Endometrium (tissue), 2 donors: ENCODE measurements around the gene ADAMTS17.

Experiments used
- FAIRE-seq: peaks from 2 replicates; lab custom pipeline; 2012; peaks lifted over from hg19 to GRCh38; lab: Jason Lieb, UNC
- donor health status: control.
- donor health status: control.

ADAMTS17 gene

DNA sequence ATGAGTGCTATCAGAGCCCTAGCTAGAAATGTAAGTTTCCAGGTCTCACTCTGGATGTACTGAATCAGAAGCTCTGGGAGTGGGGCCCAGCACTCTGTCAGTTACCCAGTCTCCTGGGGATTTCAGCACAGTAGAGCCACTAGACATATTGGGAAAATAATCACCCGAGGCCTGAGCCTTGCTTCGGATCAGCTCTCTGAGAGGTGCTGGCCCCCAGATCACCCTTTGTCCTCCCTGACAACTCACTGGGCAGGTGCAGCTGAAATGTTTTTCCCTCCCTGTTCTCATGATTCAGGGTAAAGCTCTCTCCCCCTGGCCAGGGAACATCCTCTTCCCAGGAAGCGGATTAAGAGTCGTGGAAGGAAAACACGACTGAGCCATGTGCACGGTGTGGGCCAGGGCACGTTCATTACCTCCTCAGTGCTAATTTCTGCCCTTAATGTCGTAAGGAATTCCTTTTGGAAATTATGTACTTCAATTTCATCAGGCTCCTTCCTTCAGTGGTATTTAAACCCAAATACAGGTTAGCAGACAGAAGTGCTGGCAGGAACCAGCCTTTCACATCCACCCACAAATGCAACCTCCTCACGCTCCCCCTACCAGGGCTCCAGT is 311.8 kb downstream of the ADAMTS17 start:
- FAIRE-seq = no peak

DNA sequence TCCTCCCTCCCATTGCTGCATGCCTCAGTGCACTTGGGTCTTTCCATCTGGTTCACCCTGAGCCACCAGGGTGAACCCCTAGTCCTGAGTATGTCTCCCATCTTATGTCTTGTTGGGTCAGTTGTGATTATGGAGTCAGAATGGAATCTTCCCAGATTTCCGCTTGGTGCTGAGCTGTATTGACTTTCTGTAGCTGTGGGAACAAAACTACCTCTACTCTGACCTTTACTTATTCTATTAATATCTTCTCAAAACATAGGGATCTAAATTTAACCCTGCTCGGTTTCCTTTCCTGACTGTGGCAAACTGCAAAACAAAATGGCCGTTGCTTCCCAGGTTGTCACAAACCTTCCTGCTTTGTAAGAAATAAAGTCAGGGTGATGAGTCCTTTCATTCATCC is 312.7 kb downstream of the ADAMTS17 start:
- no peak for FAIRE-seq

DNA sequence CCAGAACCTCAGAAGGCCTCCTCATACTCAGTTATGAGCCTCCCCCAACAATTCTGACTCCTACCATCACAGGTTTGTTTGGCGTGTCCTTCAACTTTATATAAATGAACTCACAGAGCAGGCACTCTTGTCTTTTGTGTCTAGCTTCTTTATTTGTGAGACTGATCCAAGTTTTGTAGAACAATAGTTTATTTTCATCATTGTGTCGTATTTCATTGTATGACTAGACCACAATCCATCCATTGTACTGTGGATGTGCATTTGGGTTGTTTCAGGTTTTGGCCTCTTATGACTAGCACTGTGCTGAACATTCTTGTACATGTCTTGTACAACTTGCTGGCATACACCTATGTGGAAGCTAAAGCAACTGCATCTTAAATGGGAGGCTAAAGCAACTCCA is 315.7 kb downstream of the ADAMTS17 start:
- FAIRE-seq = no peak

DNA sequence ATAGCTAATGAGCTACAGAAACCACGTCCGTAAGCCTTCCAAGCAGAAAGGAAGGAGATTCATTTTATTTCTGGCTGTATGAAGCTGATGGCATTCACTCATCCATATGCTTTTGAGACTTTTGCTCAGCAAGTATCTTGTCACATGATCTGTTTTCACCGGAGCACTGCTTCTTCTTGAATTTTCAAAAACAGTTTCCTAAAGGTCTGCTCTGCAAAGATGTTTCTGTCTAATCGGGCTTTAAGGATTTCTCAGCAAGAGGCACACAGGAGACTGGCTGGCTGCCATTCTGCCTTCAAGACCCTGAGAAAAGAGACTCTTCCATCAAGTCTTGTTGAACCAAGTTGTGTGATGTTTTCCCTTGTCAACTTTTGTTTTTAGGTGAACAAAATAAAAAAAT is 319.0 kb downstream of the ADAMTS17 start:
- FAIRE-seq = no peak

DNA sequence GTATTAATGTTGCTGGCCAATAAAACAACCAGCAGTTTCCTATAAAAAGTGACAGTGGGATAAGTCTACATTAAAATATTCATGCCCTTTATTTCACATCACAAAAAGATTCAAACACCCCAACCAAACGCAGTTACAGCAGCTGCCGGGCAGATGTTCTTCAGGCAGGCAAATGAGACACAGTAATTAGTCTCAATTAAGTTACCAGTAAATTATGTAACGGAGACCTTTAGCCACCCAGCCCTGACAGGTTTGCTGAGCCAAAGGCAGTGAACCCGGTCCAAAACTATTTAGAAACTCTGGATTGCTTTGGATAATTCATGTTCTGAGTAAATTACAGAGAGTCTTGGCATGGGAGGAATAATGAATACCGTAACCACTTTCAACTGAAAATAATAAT is 319.4 kb downstream of the ADAMTS17 start:
- FAIRE-seq = peak; percentile 60

DNA sequence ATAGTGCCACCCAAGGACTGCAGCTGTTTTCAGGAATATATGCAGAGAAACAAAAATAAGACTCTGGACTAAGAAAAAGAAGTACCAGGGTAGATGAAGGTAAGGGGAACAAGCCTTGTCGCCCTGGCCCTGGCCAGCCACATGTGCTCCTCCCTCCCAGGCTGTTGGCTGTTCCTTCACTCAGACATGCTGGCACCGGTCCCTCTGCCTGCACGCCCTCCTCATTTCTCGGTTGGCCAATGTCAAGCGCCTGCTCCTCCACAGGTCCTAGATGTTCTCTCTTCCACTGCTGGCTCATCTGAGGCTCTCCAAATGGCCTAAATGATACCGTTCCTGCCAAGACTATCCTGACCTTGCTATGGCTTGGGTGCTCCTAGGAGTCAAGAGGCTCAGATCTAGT is 320.1 kb downstream of the ADAMTS17 start:
- FAIRE-seq = no peak

DNA sequence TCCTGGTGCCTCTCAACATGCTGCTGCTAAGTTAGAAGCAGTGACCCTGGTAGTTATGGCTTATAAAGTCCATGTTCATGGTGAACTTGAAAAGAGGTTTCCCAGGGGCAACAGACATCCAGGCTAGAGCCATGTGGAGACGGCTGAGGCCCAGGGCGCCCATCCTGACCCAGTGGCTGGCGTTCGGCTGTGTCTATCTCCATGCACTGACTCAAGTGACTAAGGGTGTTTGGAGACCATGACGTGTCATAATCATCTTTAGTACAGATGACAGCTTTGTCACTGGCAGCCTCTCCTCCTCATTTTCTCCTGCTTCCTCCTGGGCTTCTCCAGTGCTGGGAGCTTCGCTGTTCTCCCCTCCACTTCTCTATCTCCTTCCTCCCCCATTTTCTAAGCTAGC is 321.2 kb downstream of the ADAMTS17 start:
- FAIRE-seq = no peak

DNA sequence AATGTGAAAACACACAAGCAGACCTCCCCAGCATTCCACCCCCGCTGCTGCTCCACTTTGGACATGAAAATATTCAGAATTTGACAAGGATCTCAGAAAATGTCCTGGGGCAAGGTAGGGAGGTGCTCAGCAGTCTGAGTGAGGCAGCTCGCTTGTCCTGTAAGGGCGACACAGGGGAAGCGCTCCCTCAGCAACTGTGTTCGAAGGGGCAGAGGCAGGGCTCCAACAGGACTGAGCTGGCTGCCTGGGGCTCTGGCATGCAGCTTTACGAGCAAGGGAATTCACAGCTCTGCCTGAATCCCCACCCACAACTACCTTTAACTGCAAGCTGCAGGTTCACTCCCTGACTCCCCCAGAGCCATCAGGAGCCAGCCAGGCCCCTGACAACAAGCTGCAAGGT is 321.6 kb downstream of the ADAMTS17 start:
- FAIRE-seq = no peak

DNA sequence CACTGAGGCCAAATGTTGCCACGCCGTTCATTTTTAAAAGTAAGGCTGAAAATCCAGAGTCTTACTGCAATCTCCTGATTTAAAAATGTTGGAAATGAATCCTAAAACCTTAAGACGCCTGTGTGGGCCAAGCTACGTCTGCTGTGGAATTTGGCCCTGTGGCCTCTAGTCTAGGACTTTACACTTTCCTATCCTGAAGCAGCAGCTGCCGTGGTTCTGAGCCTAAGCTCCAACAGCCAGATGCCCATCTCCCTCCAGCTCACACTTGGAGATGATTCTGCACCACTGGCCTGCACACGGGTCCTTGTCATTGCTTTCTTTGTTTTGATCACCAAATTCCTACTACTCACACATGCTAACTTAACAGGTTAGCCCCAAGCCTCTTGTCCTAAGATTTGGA is 322.2 kb downstream of the ADAMTS17 start:
- no peak for FAIRE-seq

DNA sequence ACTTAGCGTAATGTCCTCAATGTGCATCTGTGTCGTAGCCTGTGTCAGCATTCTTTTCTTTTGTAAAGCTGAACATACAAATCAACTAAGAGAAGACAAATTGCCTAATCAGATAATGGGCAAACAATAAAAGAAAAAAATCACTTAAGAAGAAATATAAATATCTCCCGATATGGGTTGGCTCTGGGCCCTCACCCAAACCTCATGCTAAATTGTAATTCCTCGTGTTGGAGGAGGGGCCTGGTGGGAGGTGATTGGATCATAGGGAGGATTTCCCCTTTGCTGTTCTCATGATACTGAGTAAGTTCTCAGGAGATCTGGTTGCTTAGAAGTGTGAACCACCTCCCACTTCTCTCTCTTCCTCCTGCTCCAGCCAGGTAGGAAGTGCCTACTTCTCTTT is 323.6 kb downstream of the ADAMTS17 start:
- no peak for FAIRE-seq

DNA sequence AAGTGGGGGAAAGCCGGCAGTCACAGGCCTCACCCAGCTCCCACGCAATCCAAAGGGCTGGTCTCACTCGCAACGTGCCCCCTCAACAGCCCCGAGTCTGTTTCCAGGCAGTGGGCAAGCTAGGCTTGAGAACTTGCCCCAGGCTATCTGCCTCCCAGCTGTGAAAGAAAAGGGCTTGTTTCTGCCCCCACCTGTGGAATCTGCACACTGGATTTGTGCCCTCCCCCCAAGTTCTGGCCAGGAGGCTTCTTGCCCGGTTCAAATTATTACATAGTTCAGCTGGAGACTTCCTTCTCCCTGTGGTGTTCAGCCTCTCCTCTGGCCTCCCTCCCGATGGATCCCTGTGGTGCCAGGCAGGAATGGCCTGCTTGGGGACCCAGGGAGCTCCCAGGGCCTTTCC is 324.6 kb downstream of the ADAMTS17 start:
- no peak for FAIRE-seq

DNA sequence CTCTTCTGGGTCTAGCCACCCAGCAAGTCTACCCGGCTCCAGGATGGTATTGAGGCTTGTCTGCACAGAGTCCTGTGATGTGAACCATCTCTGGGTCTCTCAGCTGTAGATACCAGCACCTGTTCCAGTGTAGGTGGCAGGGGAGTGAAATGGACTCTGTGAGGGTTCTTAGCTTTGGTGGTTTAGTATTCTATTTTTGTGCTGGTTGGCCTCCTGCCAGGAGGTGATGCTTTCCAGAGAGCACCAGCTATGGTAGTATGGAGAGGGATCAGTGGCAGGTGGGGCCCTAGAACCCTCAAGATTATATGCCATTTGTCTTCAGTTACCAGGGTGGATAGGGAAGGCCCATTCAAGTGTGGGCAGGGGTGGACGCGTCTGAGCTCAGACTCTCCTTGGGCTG is 325.1 kb downstream of the ADAMTS17 start:
- FAIRE-seq = no peak

DNA sequence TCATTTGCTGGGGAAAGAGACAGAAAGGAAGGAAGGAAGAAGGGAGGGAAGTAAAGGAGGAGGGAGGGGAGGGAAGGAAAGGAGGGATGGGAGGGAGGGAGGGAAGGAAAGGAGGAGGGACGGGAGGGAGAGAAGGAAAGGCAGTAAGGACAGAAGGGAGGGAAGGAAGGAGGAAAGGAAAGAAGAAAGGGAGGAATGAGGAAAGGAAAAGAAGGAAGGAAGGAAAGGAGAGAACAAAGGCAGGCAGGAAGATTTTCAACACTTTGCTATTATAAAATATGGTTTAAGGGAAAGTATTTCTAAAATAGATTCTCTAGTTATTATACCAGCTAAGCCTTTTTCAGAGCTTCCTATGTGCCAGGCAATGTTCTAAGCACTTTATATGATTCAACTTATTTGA is 330.5 kb downstream of the ADAMTS17 start:
- no peak for FAIRE-seq

DNA sequence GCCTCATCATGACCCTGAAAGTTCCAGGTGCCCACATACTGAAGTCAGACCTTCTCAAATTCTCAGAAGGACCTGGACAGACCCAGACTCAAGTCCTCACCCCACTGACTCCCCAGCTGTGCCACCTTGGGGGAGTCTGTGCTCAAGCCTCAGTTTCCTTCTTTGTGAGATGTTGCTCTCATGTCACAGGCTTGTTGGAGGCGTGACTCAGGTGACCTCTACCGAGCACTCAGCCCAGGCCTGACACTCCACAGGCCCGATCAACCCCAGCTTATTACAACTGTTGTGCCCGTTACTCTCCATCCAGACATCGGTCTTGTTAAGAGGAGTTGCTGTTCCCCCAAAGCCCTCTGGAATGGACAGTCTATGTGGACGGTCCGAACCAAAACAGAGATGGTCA is 332.4 kb downstream of the ADAMTS17 start:
- no peak for FAIRE-seq

DNA sequence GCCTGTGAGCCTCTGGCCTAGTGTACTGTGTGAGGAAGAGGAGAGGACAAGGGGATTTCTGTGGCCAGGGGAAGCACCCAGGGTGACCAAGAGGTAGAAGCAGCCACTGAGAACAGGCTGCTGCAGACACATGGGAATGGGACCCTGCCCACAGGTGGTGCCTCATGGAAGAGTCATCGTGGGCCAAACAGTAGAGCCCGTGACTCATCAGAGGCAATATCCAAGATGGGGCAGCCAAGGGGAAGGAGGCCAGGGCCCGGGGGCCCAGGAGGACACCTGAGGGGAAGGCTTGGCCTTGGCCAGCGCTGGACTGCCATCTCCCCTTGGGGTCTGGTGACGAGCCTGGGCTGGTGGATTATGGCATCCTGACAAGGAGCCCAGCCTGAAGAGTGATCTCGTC is 333.5 kb downstream of the ADAMTS17 start:
- FAIRE-seq = no peak

DNA sequence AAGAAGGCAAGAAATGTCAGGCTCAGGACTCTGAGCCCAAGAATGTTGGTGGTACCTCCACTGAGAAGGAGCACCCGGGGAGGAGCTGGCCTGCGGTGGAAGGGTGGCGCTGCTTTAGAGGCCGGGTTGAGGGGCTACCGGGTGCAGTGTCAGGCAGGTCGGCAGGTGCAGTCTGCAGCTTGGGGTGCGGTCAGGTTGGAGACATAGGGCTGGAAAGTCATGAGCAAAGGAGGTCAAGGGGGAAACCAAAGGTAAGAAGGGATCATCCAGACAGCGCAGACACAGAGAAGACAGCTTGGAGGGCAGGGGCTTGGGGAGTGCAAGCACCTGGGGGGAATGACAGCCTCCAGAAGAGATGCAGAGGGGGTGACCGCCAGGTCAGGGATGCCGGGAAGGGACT is 334.2 kb downstream of the ADAMTS17 start:
- FAIRE-seq = no peak

DNA sequence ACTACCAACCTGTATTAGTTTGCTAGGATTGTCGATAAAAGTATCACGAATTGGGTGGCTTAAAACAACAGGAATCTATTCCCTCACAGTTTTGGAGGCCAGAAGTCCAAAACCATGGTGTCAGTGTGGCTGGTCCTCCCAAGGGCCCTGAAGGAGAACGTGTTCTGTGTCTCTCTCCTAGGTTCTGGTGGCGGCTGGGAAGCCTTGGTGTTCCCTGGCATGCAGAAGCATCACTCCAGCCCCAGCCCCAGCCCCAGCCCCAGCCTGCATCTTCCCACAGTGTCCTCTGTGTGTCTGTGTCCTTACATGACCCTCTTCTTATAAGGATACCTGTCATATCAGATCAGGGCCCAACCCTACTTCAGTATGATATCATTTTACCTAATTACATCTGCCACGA is 336.1 kb downstream of the ADAMTS17 start:
- no peak for FAIRE-seq

DNA sequence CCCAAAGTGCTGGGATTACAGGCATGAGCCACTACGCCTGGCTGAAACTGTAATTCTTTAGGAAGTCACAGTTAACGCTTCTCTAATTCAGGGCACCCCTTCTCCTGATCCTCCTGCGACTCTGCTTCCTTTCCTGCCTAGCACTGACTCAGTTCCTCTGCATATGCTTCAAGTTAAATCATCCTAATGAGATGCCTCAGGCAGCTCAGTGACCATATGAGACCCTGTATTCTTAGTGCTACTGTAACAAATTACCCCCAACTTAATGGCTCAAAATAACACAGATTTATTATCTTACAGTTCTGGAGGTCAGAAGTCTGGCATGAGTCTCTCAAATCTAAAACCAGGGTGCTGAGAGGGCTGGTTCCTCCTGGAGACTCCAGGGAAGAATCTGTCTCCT is 336.8 kb downstream of the ADAMTS17 start:
- no peak for FAIRE-seq

DNA sequence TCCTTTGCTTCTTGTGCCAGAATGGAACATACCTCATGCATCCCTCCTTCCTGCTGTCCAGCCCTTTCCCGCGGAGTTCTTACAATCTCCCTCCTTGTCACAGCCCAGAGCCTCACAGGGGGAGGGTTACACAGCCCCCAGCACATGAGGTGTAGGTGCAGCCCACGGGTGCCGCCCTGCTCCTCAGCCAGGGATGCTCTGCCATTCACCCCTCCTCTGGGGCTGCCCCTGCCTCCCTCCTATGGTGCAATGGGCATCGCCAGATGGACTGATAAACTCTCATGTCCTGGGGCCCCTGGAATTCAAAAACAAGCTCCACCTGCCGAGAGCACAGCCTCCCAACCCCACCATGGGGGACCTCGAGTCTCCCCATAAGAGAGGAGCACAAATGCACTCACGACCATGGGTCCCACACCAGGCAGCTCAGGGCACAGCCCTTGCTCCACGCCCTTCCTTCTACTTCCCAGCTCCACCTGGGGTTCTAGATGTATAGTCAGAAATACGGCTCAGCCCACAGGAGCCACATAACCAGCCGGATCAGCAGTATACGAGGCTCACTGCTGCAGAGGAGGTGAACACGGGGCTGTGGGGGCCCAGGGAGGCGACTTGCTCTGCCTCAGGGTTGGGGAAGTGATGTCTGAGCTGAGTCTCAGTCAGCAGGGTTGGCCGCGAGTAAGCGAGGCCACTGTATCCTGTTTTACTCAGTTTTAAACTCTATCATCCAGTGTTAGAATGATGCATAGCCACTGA is 338.8 kb downstream of the ADAMTS17 start:
- no peak for FAIRE-seq

DNA sequence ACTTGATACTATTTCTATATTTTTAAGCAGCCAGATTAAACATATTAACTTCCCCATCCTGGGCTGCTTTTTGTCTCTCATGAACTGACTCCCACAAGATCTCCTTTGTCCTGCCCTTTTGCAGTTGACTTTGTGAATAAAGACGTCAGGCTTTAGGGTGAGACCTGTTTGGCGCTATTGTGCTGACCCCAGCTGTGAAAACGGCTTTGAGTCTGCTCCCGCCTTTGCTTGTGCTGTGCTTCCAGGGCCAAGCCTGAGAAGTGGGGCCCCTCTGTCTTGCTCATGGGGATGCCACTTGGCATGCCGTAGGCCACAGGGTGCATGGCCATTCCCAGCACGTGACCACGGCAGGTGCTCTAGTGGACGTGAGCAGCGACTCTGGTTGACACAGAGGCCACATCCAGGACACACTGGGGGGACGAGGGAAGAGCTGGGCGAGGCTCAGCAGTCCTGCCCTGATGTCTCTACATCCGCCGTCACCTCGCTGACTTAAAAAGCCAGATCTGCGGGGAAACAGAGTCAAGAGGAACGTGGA is 339.6 kb downstream of the ADAMTS17 start:
- no peak for FAIRE-seq

DNA sequence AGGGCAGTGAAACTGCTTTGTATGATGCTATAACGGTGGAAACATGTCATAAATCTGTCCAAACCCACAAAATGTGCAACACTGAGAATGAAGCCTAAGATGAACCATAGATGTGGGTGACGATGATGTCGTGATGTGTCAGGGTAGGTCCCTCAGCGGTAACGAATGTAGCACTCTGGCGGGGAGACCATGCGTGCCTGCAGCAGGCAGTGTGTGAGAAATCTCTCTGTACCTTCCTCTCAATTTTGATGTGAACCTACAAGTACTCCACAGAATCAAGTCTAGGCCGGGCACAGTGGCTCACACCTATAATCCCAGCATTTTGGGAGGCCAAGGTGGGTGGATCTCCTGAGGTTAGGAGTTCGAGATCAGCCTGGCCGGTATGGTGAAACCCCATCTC is 340.4 kb downstream of the ADAMTS17 start:
- no peak for FAIRE-seq

DNA sequence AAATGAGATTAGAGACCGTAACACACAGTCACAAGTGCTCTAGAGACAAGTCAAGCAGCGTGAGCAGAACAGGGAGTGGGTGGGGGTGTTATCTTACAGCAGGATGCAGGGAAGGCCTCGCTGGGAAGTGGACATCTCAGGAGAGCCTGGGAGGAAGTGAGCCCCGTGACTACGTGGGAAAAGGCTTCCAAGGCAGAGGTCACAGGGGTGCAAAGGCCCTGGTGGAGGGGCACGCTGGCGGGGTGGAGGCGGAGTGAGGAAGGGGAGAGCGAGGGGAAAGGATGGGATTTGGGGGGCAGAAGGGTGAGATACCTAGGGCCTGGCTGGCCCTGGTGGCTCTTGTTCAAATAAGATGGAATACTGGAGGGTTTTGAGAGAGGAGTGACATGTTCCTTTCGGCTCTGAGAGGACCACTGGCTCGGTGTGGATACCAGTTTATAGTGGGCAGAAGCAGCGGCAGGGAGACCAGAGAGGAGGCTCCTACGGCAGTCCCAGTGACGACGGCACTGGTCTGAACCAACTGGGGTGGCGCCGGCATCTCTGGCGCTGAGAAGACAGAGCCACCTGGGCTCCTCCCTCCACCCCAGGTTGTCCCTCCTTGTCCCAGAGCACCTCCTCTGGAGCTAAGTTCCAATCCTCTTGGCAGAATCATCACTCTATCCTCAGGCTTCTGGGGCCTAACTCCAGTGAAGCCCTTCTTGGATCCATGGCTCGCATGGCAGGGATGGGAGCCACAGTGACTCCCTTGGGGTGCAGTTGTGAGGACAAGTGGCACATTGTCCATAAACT is 342.3 kb downstream of the ADAMTS17 start:
- FAIRE-seq = no peak

DNA sequence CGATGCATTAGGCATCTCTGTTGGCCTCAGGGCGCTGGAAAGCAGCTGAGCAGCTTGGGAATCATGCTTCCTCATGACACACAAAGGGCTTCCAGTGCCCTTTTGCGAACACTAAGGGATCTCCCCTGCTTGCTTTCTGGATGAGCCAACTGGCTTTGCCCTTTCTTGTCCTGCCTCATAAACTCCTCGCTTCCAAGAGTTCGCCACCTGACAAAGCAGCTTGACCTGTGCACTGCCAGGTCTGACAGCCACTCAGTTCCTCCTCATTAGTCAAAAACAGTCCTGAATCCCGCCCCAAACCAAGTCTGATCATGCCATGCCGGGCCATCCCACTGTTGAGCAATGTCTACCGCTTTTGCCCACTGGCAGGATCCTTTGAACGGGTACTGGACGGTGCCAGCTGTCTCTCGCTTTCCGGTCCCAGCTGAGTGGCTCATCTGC is 343.1 kb downstream of the ADAMTS17 start:
- FAIRE-seq = no peak
